ENCODE data around the gene ZFHX3. TPM values are rescaled to one million over a fixed set of nuclear protein-coding genes. Genes with fewer than 3 reads are reported as not detected.

ZFHX3 gene
- total and polyA plus RNA-seq, 4 donors, result 2.6 to 32.7 (median 14.7) TPM

GRCh38 chr16:72786606-72787005, 261.3 kb downstream of the ZFHX3 start:
- no peak for ATAC-seq (ENCODE audit: insufficient read depth, low FRiP score)
- no peak for TF ChIP-seq CTCF (IDR thresholded peaks at IDR 0.05; ENCODE audit: control extremely low read depth, extremely low read depth)

GRCh38 chr16:72785886-72786285, 262.0 kb downstream of the ZFHX3 start:
- Histone ChIP-seq H3K4me1 (ENCODE audit: control insufficient read depth in 5 of 5, insufficient read depth in 5 of 5, low read length in 5 of 5) (peaks cover 0 to 25% (median 5%) of the 10 kb centered on the region in 5 donors), H3K36me3 (ENCODE audit: control insufficient read depth in 4 of 4, insufficient read depth in 4 of 4, low read length in 4 of 4) (peaks cover 0 to 14% (median 4%) of the 10 kb centered on the region in 4 donors), H3K9ac (ENCODE audit: insufficient read depth in 1 of 2, low read length in 2 of 2) (peak overlapping the region in 1 of 2 donors; percentile 19), H3K27me3 (ENCODE audit: control insufficient read depth in 3 of 3, insufficient read depth in 3 of 3, low read length in 2 of 3) (no peaks in the 10 kb centered on the region), H3K9me3 (ENCODE audit: control insufficient read depth in 4 of 4, insufficient read depth in 3 of 4, low read length in 3 of 4) (peaks cover 0 to 1% (median 0%) of the 10 kb centered on the region in 4 donors), H3K4me3 (no peak overlapping the region), H3K27ac (ENCODE audit: low read depth in 1 of 2, low read length in 1 of 2) (no peak overlapping the region)
- DNase-seq (peak in 2 of 3 donors; percentile 25 to 36), ATAC-seq (ENCODE audit: insufficient read depth, low FRiP score) (no peak)
- no peak for TF ChIP-seq CTCF (IDR thresholded peaks at IDR 0.05; ENCODE audit: control extremely low read depth, extremely low read depth)
- 61% methylated on average over 3 of the region's 3 CpGs for WGBS, 2 donors

More at GRCh38 chr16:72786606-72787005, 261.3 kb downstream of the ZFHX3 start:
- Histone ChIP-seq H3K27ac (ENCODE audit: low read depth in 1 of 2, low read length in 1 of 2) (no peak overlapping the region), H3K4me1 (ENCODE audit: control insufficient read depth in 5 of 5, insufficient read depth in 5 of 5, low read length in 5 of 5) (peaks cover 0 to 25% (median 5%) of the 10 kb centered on the region in 5 donors), H3K27me3 (ENCODE audit: control insufficient read depth in 3 of 3, insufficient read depth in 3 of 3, low read length in 2 of 3) (no peaks in the 10 kb centered on the region), H3K4me3 (no peak overlapping the region), H3K9ac (ENCODE audit: insufficient read depth in 1 of 2, low read length in 2 of 2) (no peak overlapping the region), H3K36me3 (ENCODE audit: control insufficient read depth in 4 of 4, insufficient read depth in 4 of 4, low read length in 4 of 4) (peaks cover 0 to 20% (median 5%) of the 10 kb centered on the region in 4 donors), H3K9me3 (ENCODE audit: control insufficient read depth in 4 of 4, insufficient read depth in 3 of 4, low read length in 3 of 4) (peaks cover 0 to 1% (median 0%) of the 10 kb centered on the region in 4 donors)
- peak in 1 of 3 donors; percentile 11 for DNase-seq
- 94 to 96% methylated on average over 6 of the region's 6 CpGs for WGBS, 2 donors

DNA sequence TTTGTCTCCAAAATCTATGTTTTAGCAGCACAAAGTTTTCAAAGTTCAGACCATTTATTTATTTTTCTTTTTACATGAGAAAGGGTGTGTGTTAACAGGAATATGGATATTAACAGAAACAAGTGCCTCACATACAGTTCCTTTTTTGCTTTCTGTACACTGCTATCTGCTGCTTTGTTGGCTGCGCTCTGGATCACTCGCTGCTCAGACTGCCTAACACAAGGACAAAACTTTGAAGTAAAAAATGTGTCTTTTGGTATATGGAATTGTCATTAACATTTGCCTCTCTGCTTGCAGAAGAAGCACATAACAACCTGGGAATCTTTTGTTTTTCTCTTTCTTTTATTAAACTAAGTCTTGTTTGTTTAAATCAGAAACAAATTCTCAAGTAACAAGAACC, 262.8 kb downstream of the ZFHX3 start:
- ATAC-seq (ENCODE audit: insufficient read depth, low FRiP score), result no peak
- DNase-seq, result peak in 2 of 3 donors; percentile 33 to 50
- no peak overlapping the region for H3K27ac ChIP-seq (ENCODE audit: low read depth in 1 of 2, low read length in 1 of 2)
- H3K36me3 ChIP-seq (ENCODE audit: control insufficient read depth in 4 of 4, insufficient read depth in 4 of 4, low read length in 4 of 4), result peaks cover 0 to 12% (median 2%) of the 10 kb centered on the region in 4 donors
- H3K9ac ChIP-seq (ENCODE audit: insufficient read depth in 1 of 2, low read length in 2 of 2), result peak overlapping the region in 1 of 2 donors; percentile 19
- H3K4me3 ChIP-seq, result no peak overlapping the region
- 85 to 93% methylated on average over 2 of the region's 2 CpGs for WGBS, 2 donors
- no peak for TF ChIP-seq CTCF (IDR thresholded peaks at IDR 0.05; ENCODE audit: control extremely low read depth, extremely low read depth)
- H3K27me3 ChIP-seq (ENCODE audit: control insufficient read depth in 3 of 3, insufficient read depth in 3 of 3, low read length in 2 of 3), result no peaks in the 10 kb centered on the region
- peaks cover 0 to 1% (median 0%) of the 10 kb centered on the region in 4 donors for H3K9me3 ChIP-seq (ENCODE audit: control insufficient read depth in 4 of 4, insufficient read depth in 3 of 4, low read length in 3 of 4)
- H3K4me1 ChIP-seq (ENCODE audit: control insufficient read depth in 5 of 5, insufficient read depth in 5 of 5, low read length in 5 of 5), result peaks cover 0 to 25% (median 5%) of the 10 kb centered on the region in 5 donors
